ENCODE data around the gene AGRN.

AGRN gene

GRCh38 chr1:1089731-1090423 lies 70.0 kb downstream of the AGRN start:
- no peak overlapping the region for H3K4me3 ChIP-seq (replicated peaks; ENCODE audit: low read depth, low read length)
- 0 out of 2 replicates have a peak, but pooled peaks cover 2% of the 10 kb centered on the region for H3K36me3 ChIP-seq (ENCODE audit: control insufficient read depth, insufficient read depth, low read length)
- TF ChIP-seq CTCF (IDR thresholded peaks at IDR 0.05; ENCODE audit: insufficient read depth, low read length, poor library complexity, severe bottlenecking), result no peak
- DNase-seq (ENCODE audit: extremely low read depth, insufficient read length), result no peak
- no peaks in the 10 kb centered on the region for H3K27me3 ChIP-seq (replicated peaks; ENCODE audit: control insufficient read depth, insufficient read depth, low read length)

- TF ChIP-seq CTCF (IDR thresholded peaks at IDR 0.05; ENCODE audit: insufficient read depth, low read length, poor library complexity, severe bottlenecking), result no peak
- H3K4me3 ChIP-seq (replicated peaks; ENCODE audit: low read depth, low read length), result no peak overlapping the region
Observed at GRCh38 chr1:1090424-1091343, 70.8 kb downstream of the AGRN start.

GRCh38 chr1:1091344-1092148 lies 71.6 kb downstream of the AGRN start:
- no peaks in the 10 kb centered on the region for H3K27me3 ChIP-seq (replicated peaks; ENCODE audit: control insufficient read depth, insufficient read depth, low read length)
- no peak for DNase-seq (ENCODE audit: extremely low read depth, insufficient read length)
- H3K36me3 ChIP-seq (ENCODE audit: control insufficient read depth, insufficient read depth, low read length), result 0 out of 2 replicates have a peak, but pooled peaks cover 2% of the 10 kb centered on the region
- no peak for TF ChIP-seq CTCF (IDR thresholded peaks at IDR 0.05; ENCODE audit: insufficient read depth, low read length, poor library complexity, severe bottlenecking)
- H3K4me3 ChIP-seq (replicated peaks; ENCODE audit: low read depth, low read length), result no peak overlapping the region

More at GRCh38 chr1:1090424-1091343, 70.8 kb downstream of the AGRN start:
- no peak for DNase-seq (ENCODE audit: extremely low read depth, insufficient read length)
- H3K27me3 ChIP-seq (replicated peaks; ENCODE audit: control insufficient read depth, insufficient read depth, low read length), result no peaks in the 10 kb centered on the region
- H3K36me3 ChIP-seq (ENCODE audit: control insufficient read depth, insufficient read depth, low read length), result 0 out of 2 replicates have a peak, but pooled peaks cover 2% of the 10 kb centered on the region

- no peak for DNase-seq (ENCODE audit: extremely low read depth, insufficient read length)
- Histone ChIP-seq H3K27me3 (replicated peaks; ENCODE audit: control insufficient read depth, insufficient read depth, low read length) (no peaks in the 10 kb centered on the region), H3K36me3 (ENCODE audit: control insufficient read depth, insufficient read depth, low read length) (0 out of 2 replicates have a peak, but pooled peaks cover 2% of the 10 kb centered on the region), H3K4me3 (replicated peaks; ENCODE audit: low read depth, low read length) (no peak overlapping the region)
- no peak for TF ChIP-seq CTCF (IDR thresholded peaks at IDR 0.05; ENCODE audit: insufficient read depth, low read length, poor library complexity, severe bottlenecking)
Observed at GRCh38 chr1:1092149-1092855, 72.4 kb downstream of the AGRN start.

All from GM06990 (cell line).